OCI-LY7 (cell line): Measurements from ENCODE around the gene RAD1. TPM values are rescaled to one million over a fixed set of nuclear protein-coding genes. Genes with fewer than 3 reads are reported as not detected.

Source experiments
- BruUV-seq: library from RNA; stranded (reverse); fragments of 400-500 nt; replicated peaks from 2 replicates; lab custom pipeline; 2021; lab: Mats Ljungman, UMichigan
- CTCF ChIA-PET: fragments of 300-600 bp; sonication (Branson Sonifier 250); formaldehyde crosslinking; loops from one replicate; lab custom pipeline; 2022; ENCODE audit warnings: antibody characterized with exemption; ENCODE audit not compliant: unreplicated experiment; lab: Charles Lee
- POLR2A ChIA-PET: fragments of 300-600 bp; sonication (Branson Sonifier 250); formaldehyde crosslinking; loops from one replicate; lab custom pipeline; 2022; ENCODE audit warnings: antibody characterized with exemption; lab: Charles Lee
- DNase-seq: peaks from one replicate; pipeline ENCODE4 v3.0.0-alpha.2; 2015; ENCODE audit warnings: low spot score
- H2AFZ ChIP-seq: fragments of 200-600 bp; sonication (generic), shearing (Covaris generic); 2 replicates; pipeline ENCODE4 v1.6.1; 2014; ENCODE audit warnings: mild to moderate bottlenecking, antibody characterized with exemption, low read length, moderate library complexity
- H3K27ac ChIP-seq: fragments of 200-600 bp; sonication (generic); 2 replicates; pipeline ENCODE4 v1.5.1; 2014; ENCODE audit warnings: mixed run types, low read depth, mild to moderate bottlenecking, moderate library complexity, low read length, inconsistent platforms; ENCODE audit not compliant: poor library complexity, severe bottlenecking
- H3K36me3 ChIP-seq: fragments of 200-600 bp; sonication (generic); 2 replicates; pipeline ENCODE4 v1.6.1; 2014; ENCODE audit warnings: mild to moderate bottlenecking, antibody characterized with exemption, low read length, moderate library complexity, mixed read lengths; ENCODE audit not compliant: insufficient read depth
- H3K4me1 ChIP-seq: fragments of 200-600 bp; sonication (generic); 2 replicates; pipeline ENCODE4 v1.5.1; 2014; ENCODE audit warnings: mild to moderate bottlenecking, low read length; ENCODE audit not compliant: insufficient read depth, poor library complexity, severe bottlenecking
- H3K4me2 ChIP-seq: fragments of 200-600 bp; sonication (generic); 2 replicates; pipeline ENCODE4 v1.6.1; 2014; ENCODE audit warnings: mild to moderate bottlenecking, low read length
- H3K4me3 ChIP-seq: fragments of 200-600 bp; sonication (generic); 2 replicates; pipeline ENCODE4 v1.5.1; 2014; ENCODE audit warnings: mild to moderate bottlenecking, low read depth, low read length; ENCODE audit not compliant: poor library complexity, severe bottlenecking
- H3K79me2 ChIP-seq: fragments of 200-600 bp; sonication (generic); 2 replicates; pipeline ENCODE4 v1.6.1; 2016; ENCODE audit warnings: low read depth, mild to moderate bottlenecking, low read length, moderate library complexity, mixed read lengths; ENCODE audit not compliant: insufficient read depth
- H3K9me2 ChIP-seq: fragments of 200-600 bp; sonication (generic); 2 replicates; pipeline ENCODE4 v1.6.1; 2016; ENCODE audit warnings: mild to moderate bottlenecking, low read length, mixed read lengths; ENCODE audit not compliant: insufficient read depth
- H3K9me3 ChIP-seq: fragments of 200-600 bp; sonication (generic); 2 replicates; pipeline ENCODE4 v1.6.1; 2014; ENCODE audit warnings: mild to moderate bottlenecking, mixed run types, low read length, mixed read lengths
- H4K20me1 ChIP-seq: fragments of 200-600 bp; sonication (generic); 2 replicates; pipeline ENCODE4 v1.6.1; 2014; ENCODE audit warnings: mild to moderate bottlenecking, antibody characterized with exemption, low read length, moderate library complexity, mixed read lengths; ENCODE audit not compliant: insufficient read depth
- CTCF ChIP-seq: fragments of 200-600 bp; sonication (generic); conservative IDR thresholded peaks from 2 replicates; pipeline ENCODE4 v1.5.1; 2014; ENCODE audit warnings: mild to moderate bottlenecking, antibody characterized with exemption, low read length, moderate library complexity, mixed read lengths
- EZH2phosphoT487 ChIP-seq: fragments of 200-600 bp; sonication (generic); IDR thresholded peaks from 2 replicates; pipeline ENCODE4 v1.6.1; 2018; ENCODE audit warnings: low read depth, borderline replicate concordance, mild to moderate bottlenecking, mixed run types, antibody characterized with exemption, low read length, moderate library complexity, mixed read lengths
- intact Hi-C: fragments of 100-400 bp; cut with micrococcal nuclease; formaldehyde crosslinking; loops from one replicate; pipeline ENCODE4 v1.10.0; 2022; ENCODE audit not compliant: unreplicated experiment
- total RNA-seq, 2 experiments: library from RNA; depleted of rRNA in 1 of 2; stranded (reverse); fragments of >200 nt in 1 of 2; shearing (Covaris generic) in 1 of 2; gene quantifications; 2 replicates each; pipeline ENCODE4 v1.2.3, GENCODE V29; 2014 to 2022

The RAD1 gene
- total RNA-seq, 2 experiments from 2014 or later: 49.2 to 82.1 TPM

- POLR2A ChIA-PET: no interaction called here
- no peak overlapping the region for H3K4me3 ChIP-seq
- no peak overlapping the region for H2AFZ ChIP-seq
- TF ChIP-seq EZH2phosphoT487: no peak
- TF ChIP-seq CTCF: no peak
- no peaks in the 10 kb centered on the region for H3K9me3 ChIP-seq
- no peak overlapping the region for H3K4me2 ChIP-seq
- no peaks in the 10 kb centered on the region for H3K36me3 ChIP-seq
- no peaks in the 10 kb centered on the region for H4K20me1 ChIP-seq
- H3K79me2 ChIP-seq: no peaks in the 10 kb centered on the region
- BruUV-seq: no TSS peak
- intact Hi-C loops: no loop called here
- DNase-seq: no peak
- no peaks in the 10 kb centered on the region for H3K9me2 ChIP-seq
- H3K27ac ChIP-seq: no peak overlapping the region
- H3K4me1 ChIP-seq: no peaks in the 10 kb centered on the region
- CTCF ChIA-PET: no interaction called here
These were observed 48.3 kb downstream of the RAD1 start for GRCh38 chr5:34866989-34867471.

- Histone ChIP-seq H4K20me1 (no peaks in the 10 kb centered on the region), H3K36me3 (no peaks in the 10 kb centered on the region), H3K9me2 (no peaks in the 10 kb centered on the region), H2AFZ (no peak overlapping the region), H3K79me2 (no peaks in the 10 kb centered on the region), H3K27ac (no peak overlapping the region), H3K9me3 (no peaks in the 10 kb centered on the region), H3K4me2 (no peak overlapping the region), H3K4me3 (no peak overlapping the region), H3K4me1 (no peaks in the 10 kb centered on the region)
- DNase-seq: no peak
- CTCF ChIA-PET: interaction anchor here (0.9 kb wide), 1 partner anchor 20 kb away, joined by 3 read pairs; no protein-coding TSS in a partner anchor
- intact Hi-C loops: no loop called here
- TF ChIP-seq CTCF (no peak), EZH2phosphoT487 (no peak)
- no TSS peak for BruUV-seq
- POLR2A ChIA-PET: interaction anchor here (1.0 kb wide), 1 partner anchor 12 kb away, joined by 3 read pairs; no protein-coding TSS in a partner anchor
These were observed 50.2 kb downstream of the RAD1 start for GRCh38 chr5:34865091-34865490.

GRCh38 chr5:34863946-34864345 is 51.4 kb downstream of the RAD1 start:
- CTCF ChIA-PET: no interaction called here
- POLR2A ChIA-PET: interaction anchor here (1.0 kb wide), 1 partner anchor 10 kb away, joined by 3 read pairs; no protein-coding TSS in a partner anchor
- no peaks in the 10 kb centered on the region for H3K36me3 ChIP-seq
- no peak for DNase-seq
- H3K4me1 ChIP-seq: no peaks in the 10 kb centered on the region
- H3K9me3 ChIP-seq: no peaks in the 10 kb centered on the region
- no peak overlapping the region for H2AFZ ChIP-seq
- H3K9me2 ChIP-seq: no peaks in the 10 kb centered on the region
- no TSS peak for BruUV-seq
- H3K27ac ChIP-seq: no peak overlapping the region
- no peak overlapping the region for H3K4me2 ChIP-seq
- H3K79me2 ChIP-seq: no peaks in the 10 kb centered on the region
- intact Hi-C loops: no loop called here
- H4K20me1 ChIP-seq: no peaks in the 10 kb centered on the region
- TF ChIP-seq CTCF (no peak), EZH2phosphoT487 (no peak)
- no peak overlapping the region for H3K4me3 ChIP-seq
